GM12878 (cell line): Measurements from ENCODE around the gene CACNA1B. TPM values are rescaled to one million over a fixed set of nuclear protein-coding genes. Genes with fewer than 3 reads are reported as not detected.

Experiments
- ATAC-seq: fragments of 200-7000 bp; cut with Tn5 transposase; 3 replicates; pipeline ENCODE4 v1.9.1; 2020; ENCODE audit warnings: mild to moderate bottlenecking, moderate library complexity
- BruUV-seq: library from RNA; stranded (reverse); fragments of 400-500 nt; replicated peaks from 2 replicates; lab custom pipeline; 2021; lab: Mats Ljungman, UMichigan
- CTCF ChIA-PET: fragments of 300-600 bp; sonication (Branson Sonifier 250); formaldehyde crosslinking; extraction: SDS; loops from one replicate; lab custom pipeline; 2021; ENCODE audit warnings: inconsistent platforms; lab: Yijun Ruan, JAX
- POLR2A ChIA-PET: fragments of 350-600 bp; formaldehyde crosslinking; extraction: SDS; loops from one replicate; lab custom pipeline; 2021; ENCODE audit warnings: inconsistent platforms; lab: Charles Lee
- RAD21 ChIA-PET: fragments of 300-600 bp; sonication (Branson Sonifier 250); formaldehyde crosslinking; loops from one replicate; lab custom pipeline; 2023; ENCODE audit warnings: antibody characterized with exemption; ENCODE audit not compliant: unreplicated experiment; lab: Charles Lee
- SMC1A ChIA-PET: fragments of 300-600 bp; sonication (Branson Sonifier 250); formaldehyde crosslinking; loops from one replicate; lab custom pipeline; 2023; ENCODE audit not compliant: unreplicated experiment, uncharacterized antibody; lab: Charles Lee
- DNase-seq: peaks from one replicate; pipeline ENCODE4 v3.0.0-alpha.2; 2011; ENCODE audit warnings: low read depth, low spot score
- FAIRE-seq: peaks from 3 replicates; lab custom pipeline; 2011; peaks lifted over from hg19 to GRCh38; lab: Jason Lieb, UNC
- H2AFZ ChIP-seq: 2 replicates; pipeline ENCODE4 v1.6.0; 2011; ENCODE audit warnings: low read depth, low read length, control low read depth; ENCODE audit not compliant: control insufficient read depth
- H3K27ac ChIP-seq: 2 replicates; pipeline ENCODE4 v1.5.1; 2011; ENCODE audit warnings: control low read depth; ENCODE audit not compliant: control insufficient read depth, insufficient read depth
- H3K27me3 ChIP-seq, 2 experiments: replicated peaks in 1 of 2; 2 replicates each; pipeline versions ENCODE4 v1.6.0 to v1.6.1; 2011; ENCODE audit warnings: low read length in 1 of 2; ENCODE audit not compliant: control insufficient read depth in 2 of 2, insufficient read depth in 2 of 2
- H3K36me3 ChIP-seq, 2 experiments: 2 replicates each; pipeline ENCODE4 v1.5.1; 2011; ENCODE audit warnings: low read length in 1 of 2; ENCODE audit not compliant: control insufficient read depth in 2 of 2, insufficient read depth in 2 of 2
- H3K4me1 ChIP-seq: 2 replicates; pipeline ENCODE4 v1.6.1; 2011; ENCODE audit warnings: mild to moderate bottlenecking, low read length, moderate library complexity, mixed read lengths; ENCODE audit not compliant: control insufficient read depth, insufficient read depth
- H3K4me2 ChIP-seq: 2 replicates; pipeline ENCODE4 v1.6.0; 2011; ENCODE audit warnings: control low read depth; ENCODE audit not compliant: control insufficient read depth, insufficient read depth
- H3K4me3 ChIP-seq: fragments of 200-600 bp; sonication (generic); 2 replicates; pipeline ENCODE4 v1.5.1; 2016
- H3K79me2 ChIP-seq: 2 replicates; pipeline ENCODE4 v1.6.0; 2011; ENCODE audit warnings: low read length; ENCODE audit not compliant: control insufficient read depth, insufficient read depth
- H3K9ac ChIP-seq: 2 replicates; pipeline ENCODE4 v1.8.0; 2011; ENCODE audit warnings: low read length, control low read depth, mixed read lengths; ENCODE audit not compliant: control insufficient read depth, insufficient read depth
- H3K9me3 ChIP-seq: replicated peaks from 3 replicates; pipeline ENCODE4 v1.5.1; 2011; ENCODE audit warnings: mild to moderate bottlenecking, low read length; ENCODE audit not compliant: control insufficient read depth, insufficient read depth
- H4K20me1 ChIP-seq: 2 replicates; pipeline ENCODE4 v1.6.0; 2011; ENCODE audit not compliant: control insufficient read depth, insufficient read depth
- BHLHE40 ChIP-seq, 2 experiments: fragments of 450-650 bp in 1 of 2; IDR thresholded peaks; 2 replicates each; pipeline ENCODE4 v1.6.1; 2011 to 2017; ENCODE audit warnings: low read depth in 2 of 2, borderline replicate concordance in 1 of 2, improper control_type of control experiment in 1 of 2, low read length in 1 of 2, mild to moderate bottlenecking in 1 of 2
- BRCA1 ChIP-seq: IDR thresholded peaks from 2 replicates; pipeline ENCODE4 v1.6.1; 2011; ENCODE audit warnings: low read depth, low read length, improper control_type of control experiment
- CBX5 ChIP-seq: sonication (generic); IDR thresholded peaks from 2 replicates; pipeline ENCODE4 v1.6.1; 2016; ENCODE audit warnings: low read depth, moderate library complexity, mild to moderate bottlenecking, inconsistent platforms
- IKZF2 ChIP-seq, 2 experiments: fragments of 450-650 bp; IDR thresholded peaks; 2 replicates each; pipeline ENCODE4 v1.6.1; 2017; ENCODE audit warnings: mild to moderate bottlenecking in 2 of 2, moderate library complexity in 2 of 2
- SMARCA5 ChIP-seq: fragments of 450-650 bp; IDR thresholded peaks from 2 replicates; pipeline ENCODE4 v1.6.1; 2017; ENCODE audit warnings: mild to moderate bottlenecking
- WGBS: methylation state at CpG from one replicate; pipeline ENCODE4 v1.1.6; 2016; ENCODE audit warnings: low lambda C conversion rate; ENCODE audit not compliant: insufficient replicate concordance, insufficient coverage; ENCODE audit errors: missing lambda C conversion rate; 5-methylcytosine and 5-hydroxymethylcytosine counted together
- in situ Hi-C: fragments of 300-500 bp; cut with MboI; formaldehyde crosslinking; loops from 9 replicates; pipeline ENCODE4 v1.14.3; 2018; ENCODE audit warnings: mixed read lengths
- intact Hi-C: fragments of 100-400 bp; cut with micrococcal nuclease; formaldehyde crosslinking; loops from one replicate; pipeline ENCODE4 v1.14.2; 2022; ENCODE audit not compliant: unreplicated experiment
- polyA plus RNA-seq, 11 experiments: library from polyadenylated mRNA; depleted of rRNA in 4 of 11; unstranded in 6 of 11; stranded (reverse) in 5 of 11; fragments of >200 nt; fragmentation: Nextera tagmentation in 4 of 11; fragmentation: Illumina TruSeq in 1 of 11; extraction: Ambion mirVana in 4 of 11; extraction: Trizol in 1 of 11; gene quantifications; 1 replicate in 1 of 11; 2 replicates in 10 of 11; pipeline versions ENCODE4 v1.2.1 to v1.2.3, GENCODE V29; 2011 to 2016; ENCODE audit warnings: inconsistent platforms in 2 of 11, missing spikeins in 2 of 11, low read depth in 1 of 11
- total RNA-seq, 4 experiments: library from RNA; depleted of rRNA in 3 of 4; stranded (reverse); fragments of >200 nt in 3 of 4; fragmentation: Illumina TruSeq in 1 of 4; extraction: Trizol in 1 of 4; gene quantifications; 2 replicates each; pipeline versions ENCODE4 v1.2.1 to v1.2.3, GENCODE V29; 2013 to 2021
- TF ChIP-seq, protein P1 (sequence below): fragments of 450-650 bp; IDR thresholded peaks from 2 replicates; pipeline ENCODE4 v1.6.1; 2017; ENCODE audit warnings: mild to moderate bottlenecking
- TF ChIP-seq, protein P2 (sequence below): fragments of 450-650 bp; IDR thresholded peaks from 2 replicates; pipeline ENCODE4 v1.6.1; 2017; ENCODE audit warnings: mild to moderate bottlenecking, low read depth, inconsistent platforms; ENCODE audit not compliant: poor library complexity, severe bottlenecking
- TF ChIP-seq, protein P3 (sequence below): fragments of 150-350 bp; IDR thresholded peaks from 2 replicates; pipeline ENCODE4 v1.6.1; 2014; ENCODE audit warnings: mild to moderate bottlenecking, low read depth, low read length

CACNA1B gene
- total and polyA plus RNA-seq, 10 of the 15 experiments (the other 5 are each of a cell fraction or from before 2014, with no cell fraction given): 0.01 to 0.03 (median 0.01) TPM; not detected in 7

DNA sequence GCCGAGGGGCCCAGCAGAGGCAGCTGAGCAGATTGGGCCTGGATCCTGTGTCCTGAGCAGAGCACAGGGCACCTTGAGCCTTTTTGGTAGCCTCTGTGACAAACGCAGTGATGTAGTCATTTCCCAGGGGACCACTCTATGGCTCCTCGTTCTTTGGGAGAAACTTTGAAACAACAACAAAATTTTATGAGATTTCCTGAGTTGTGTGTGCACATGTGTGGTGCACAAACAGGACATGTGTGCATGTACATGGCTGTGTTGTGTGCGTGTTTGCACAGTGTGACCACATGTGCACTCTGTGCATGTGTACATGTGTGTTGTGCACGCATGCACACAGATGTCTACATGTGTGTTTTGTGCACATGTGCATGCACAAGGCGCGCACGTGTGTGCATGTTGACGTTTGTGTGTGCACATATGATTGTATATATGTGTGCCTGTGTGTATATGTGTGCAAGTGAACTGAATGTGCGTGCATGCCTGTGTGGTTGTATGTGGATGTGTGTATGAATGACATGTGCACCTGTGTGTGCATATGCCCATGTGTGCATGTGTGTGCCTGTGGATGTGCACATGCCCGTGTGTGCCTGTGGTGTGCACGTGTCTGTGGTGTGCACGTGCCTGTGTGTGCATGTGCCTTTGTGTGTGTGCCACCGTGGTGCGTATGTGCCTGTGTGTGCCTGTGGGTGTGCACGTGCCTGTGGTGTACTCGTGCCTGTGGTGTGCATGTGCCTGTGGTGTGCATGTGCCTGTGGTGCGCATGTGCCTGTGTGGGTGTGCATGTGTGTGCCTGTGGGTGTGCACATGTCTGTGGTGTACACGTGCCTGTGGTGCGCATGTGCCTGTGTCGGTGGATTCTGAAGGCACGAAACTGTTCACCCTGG is 221.6 kb downstream of the CACNA1B start:
- H3K4me1 ChIP-seq: no peaks in the 10 kb centered on the region
- ChIA-PET POLR2A (no interaction called here), SMC1A (no interaction called here), CTCF (no interaction called here), RAD21 (no interaction called here)
- DNase-seq: no peak
- H3K79me2 ChIP-seq: no peaks in the 10 kb centered on the region
- in situ Hi-C loops: no loop called here
- H3K27ac ChIP-seq: no peak overlapping the region
- no TSS peak for BruUV-seq
- TF ChIP-seq BRCA1 (no peak), BHLHE40 (IDR thresholded peaks at IDR 0.05; ENCODE audit: borderline replicate concordance in 1 of 2, low read depth in 2 of 2, low read length in 1 of 2) (peak in 1 of 2 experiments; percentile 34; a peak in 1 of 4 replicates), CBX5 (no peak)
- no peaks in the 10 kb centered on the region for H3K36me3 ChIP-seq
- no peaks in the 10 kb centered on the region for H3K9me3 ChIP-seq
- ATAC-seq: no peak
- H2AFZ ChIP-seq: no peak overlapping the region
- no peak overlapping the region for H3K4me3 ChIP-seq
- no peak overlapping the region for H3K9ac ChIP-seq
- intact Hi-C loops: no loop called here
- H4K20me1 ChIP-seq: no peaks in the 10 kb centered on the region
- H3K27me3 ChIP-seq: no peaks in the 10 kb centered on the region; a peak in 1 of 4 replicates
- H3K4me2 ChIP-seq: no peak overlapping the region
- 50% methylated on average over 22 of the region's 22 CpGs for WGBS
- no peak for FAIRE-seq

DNA sequence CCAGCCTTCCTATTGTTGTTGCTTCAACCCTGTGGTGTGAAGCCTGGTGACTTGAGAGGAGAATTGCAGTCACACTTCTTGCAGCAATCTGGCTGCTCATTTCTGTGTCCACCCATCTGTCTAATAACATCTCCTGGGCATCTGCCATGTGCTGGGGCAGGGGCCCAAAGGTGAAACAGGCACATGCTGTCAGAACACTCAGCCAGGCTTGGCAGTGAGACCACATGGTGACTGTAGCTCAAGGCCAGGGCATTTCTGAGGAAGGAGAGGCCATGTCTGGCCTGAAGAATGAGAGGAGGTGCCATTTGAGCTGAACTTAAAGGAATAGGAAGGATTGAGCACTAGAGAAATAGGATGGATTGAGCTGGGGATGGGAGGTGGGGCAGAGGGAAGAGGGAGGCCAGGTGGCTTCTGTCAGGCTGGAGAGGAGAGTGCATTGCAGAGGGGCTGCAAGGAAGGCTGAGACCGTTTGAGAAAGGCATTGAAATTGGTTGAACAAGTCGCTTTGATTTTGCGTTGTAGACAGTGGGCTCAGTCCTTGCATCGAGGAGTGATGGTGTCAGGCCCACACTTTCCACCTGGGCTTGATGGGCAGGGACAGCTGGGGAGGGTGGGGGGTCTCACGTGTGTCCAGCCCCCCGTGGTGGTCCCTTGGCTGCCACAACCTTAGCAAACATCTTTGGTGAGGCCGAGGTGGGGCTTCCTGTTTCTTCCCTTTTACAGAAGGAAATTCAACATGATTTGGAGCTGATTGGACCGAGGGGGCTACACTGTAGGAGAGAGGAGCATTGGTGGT is 222.4 kb downstream of the CACNA1B start:
- no peak for ATAC-seq
- no peak for FAIRE-seq
- RAD21 ChIA-PET: interaction anchor here (0.6 kb wide), 1 partner anchor 427 kb away, joined by 5 read pairs; no protein-coding TSS in a partner anchor
- no peaks in the 10 kb centered on the region; a peak in 1 of 4 replicates for H3K27me3 ChIP-seq
- no peaks in the 10 kb centered on the region for H3K9me3 ChIP-seq
- no peaks in the 10 kb centered on the region for H3K79me2 ChIP-seq
- intact Hi-C loops (no loop called here), in situ Hi-C loops (no loop called here)
- WGBS: 27% methylated on average over 8 of the region's 8 CpGs
- H4K20me1 ChIP-seq: no peaks in the 10 kb centered on the region
- DNase-seq: no peak
- H3K36me3 ChIP-seq: no peaks in the 10 kb centered on the region
- H3K4me1 ChIP-seq: no peaks in the 10 kb centered on the region
- H3K4me3 ChIP-seq: no peak overlapping the region
- POLR2A ChIA-PET: no interaction called here
- no peak overlapping the region for H2AFZ ChIP-seq
- CTCF ChIA-PET: interaction anchor here (0.7 kb wide), 1 partner anchor 427 kb away, joined by 3 read pairs; no protein-coding TSS in a partner anchor
- no peak overlapping the region for H3K9ac ChIP-seq
- SMC1A ChIA-PET: no interaction called here
- TF ChIP-seq IKZF2 (IDR thresholded peaks at IDR 0.05): no peak
- TF ChIP-seq, protein P1, sequence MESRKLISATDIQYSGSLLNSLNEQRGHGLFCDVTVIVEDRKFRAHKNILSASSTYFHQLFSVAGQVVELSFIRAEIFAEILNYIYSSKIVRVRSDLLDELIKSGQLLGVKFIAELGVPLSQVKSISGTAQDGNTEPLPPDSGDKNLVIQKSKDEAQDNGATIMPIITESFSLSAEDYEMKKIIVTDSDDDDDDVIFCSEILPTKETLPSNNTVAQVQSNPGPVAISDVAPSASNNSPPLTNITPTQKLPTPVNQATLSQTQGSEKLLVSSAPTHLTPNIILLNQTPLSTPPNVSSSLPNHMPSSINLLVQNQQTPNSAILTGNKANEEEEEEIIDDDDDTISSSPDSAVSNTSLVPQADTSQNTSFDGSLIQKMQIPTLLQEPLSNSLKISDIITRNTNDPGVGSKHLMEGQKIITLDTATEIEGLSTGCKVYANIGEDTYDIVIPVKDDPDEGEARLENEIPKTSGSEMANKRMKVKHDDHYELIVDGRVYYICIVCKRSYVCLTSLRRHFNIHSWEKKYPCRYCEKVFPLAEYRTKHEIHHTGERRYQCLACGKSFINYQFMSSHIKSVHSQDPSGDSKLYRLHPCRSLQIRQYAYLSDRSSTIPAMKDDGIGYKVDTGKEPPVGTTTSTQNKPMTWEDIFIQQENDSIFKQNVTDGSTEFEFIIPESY: no peak
- no peak for TF ChIP-seq SMARCA5
- TF ChIP-seq, protein P2, sequence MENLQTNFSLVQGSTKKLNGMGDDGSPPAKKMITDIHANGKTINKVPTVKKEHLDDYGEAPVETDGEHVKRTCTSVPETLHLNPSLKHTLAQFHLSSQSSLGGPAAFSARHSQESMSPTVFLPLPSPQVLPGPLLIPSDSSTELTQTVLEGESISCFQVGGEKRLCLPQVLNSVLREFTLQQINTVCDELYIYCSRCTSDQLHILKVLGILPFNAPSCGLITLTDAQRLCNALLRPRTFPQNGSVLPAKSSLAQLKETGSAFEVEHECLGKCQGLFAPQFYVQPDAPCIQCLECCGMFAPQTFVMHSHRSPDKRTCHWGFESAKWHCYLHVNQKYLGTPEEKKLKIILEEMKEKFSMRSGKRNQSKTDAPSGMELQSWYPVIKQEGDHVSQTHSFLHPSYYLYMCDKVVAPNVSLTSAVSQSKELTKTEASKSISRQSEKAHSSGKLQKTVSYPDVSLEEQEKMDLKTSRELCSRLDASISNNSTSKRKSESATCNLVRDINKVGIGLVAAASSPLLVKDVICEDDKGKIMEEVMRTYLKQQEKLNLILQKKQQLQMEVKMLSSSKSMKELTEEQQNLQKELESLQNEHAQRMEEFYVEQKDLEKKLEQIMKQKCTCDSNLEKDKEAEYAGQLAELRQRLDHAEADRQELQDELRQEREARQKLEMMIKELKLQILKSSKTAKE: no peak
- TF ChIP-seq, protein P3, sequence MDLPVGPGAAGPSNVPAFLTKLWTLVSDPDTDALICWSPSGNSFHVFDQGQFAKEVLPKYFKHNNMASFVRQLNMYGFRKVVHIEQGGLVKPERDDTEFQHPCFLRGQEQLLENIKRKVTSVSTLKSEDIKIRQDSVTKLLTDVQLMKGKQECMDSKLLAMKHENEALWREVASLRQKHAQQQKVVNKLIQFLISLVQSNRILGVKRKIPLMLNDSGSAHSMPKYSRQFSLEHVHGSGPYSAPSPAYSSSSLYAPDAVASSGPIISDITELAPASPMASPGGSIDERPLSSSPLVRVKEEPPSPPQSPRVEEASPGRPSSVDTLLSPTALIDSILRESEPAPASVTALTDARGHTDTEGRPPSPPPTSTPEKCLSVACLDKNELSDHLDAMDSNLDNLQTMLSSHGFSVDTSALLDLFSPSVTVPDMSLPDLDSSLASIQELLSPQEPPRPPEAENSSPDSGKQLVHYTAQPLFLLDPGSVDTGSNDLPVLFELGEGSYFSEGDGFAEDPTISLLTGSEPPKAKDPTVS: no peak
- no peak overlapping the region for H3K27ac ChIP-seq
- no TSS peak for BruUV-seq
- H3K4me2 ChIP-seq: no peak overlapping the region
